ENCODE measurements around the gene RAB30.

RAB30 gene

DNA sequence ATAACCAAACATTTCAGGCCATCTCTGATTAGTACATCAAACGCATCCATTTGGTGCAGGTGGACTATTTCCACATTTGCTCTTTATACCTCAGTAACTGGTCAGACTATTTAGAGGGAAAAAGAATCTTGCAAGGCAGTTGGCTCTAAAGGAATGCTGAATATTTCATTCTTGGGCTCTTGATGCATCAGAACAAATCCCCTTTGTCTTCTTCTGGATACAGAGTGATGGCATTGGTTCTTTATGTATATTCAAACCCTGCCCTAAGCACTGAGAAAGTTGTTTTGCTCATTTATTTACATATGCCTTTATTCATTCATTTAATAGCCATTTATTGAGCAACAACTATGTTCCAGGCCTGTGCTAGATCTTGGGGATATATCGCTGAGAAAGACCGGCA lies 31.1 kb upstream of the RAB30 start:
- Histone ChIP-seq H3K4me3 (replicated peaks; ENCODE audit: insufficient read depth, low read length) (no peak overlapping the region), H3K27ac (replicated peaks) (no peak overlapping the region), H3K27me3 (ENCODE audit: insufficient read depth, poor library complexity, severe bottlenecking) (no peaks in the 10 kb centered on the region)
- TF ChIP-seq, protein P1, sequence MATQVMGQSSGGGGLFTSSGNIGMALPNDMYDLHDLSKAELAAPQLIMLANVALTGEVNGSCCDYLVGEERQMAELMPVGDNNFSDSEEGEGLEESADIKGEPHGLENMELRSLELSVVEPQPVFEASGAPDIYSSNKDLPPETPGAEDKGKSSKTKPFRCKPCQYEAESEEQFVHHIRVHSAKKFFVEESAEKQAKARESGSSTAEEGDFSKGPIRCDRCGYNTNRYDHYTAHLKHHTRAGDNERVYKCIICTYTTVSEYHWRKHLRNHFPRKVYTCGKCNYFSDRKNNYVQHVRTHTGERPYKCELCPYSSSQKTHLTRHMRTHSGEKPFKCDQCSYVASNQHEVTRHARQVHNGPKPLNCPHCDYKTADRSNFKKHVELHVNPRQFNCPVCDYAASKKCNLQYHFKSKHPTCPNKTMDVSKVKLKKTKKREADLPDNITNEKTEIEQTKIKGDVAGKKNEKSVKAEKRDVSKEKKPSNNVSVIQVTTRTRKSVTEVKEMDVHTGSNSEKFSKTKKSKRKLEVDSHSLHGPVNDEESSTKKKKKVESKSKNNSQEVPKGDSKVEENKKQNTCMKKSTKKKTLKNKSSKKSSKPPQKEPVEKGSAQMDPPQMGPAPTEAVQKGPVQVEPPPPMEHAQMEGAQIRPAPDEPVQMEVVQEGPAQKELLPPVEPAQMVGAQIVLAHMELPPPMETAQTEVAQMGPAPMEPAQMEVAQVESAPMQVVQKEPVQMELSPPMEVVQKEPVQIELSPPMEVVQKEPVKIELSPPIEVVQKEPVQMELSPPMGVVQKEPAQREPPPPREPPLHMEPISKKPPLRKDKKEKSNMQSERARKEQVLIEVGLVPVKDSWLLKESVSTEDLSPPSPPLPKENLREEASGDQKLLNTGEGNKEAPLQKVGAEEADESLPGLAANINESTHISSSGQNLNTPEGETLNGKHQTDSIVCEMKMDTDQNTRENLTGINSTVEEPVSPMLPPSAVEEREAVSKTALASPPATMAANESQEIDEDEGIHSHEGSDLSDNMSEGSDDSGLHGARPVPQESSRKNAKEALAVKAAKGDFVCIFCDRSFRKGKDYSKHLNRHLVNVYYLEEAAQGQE (IDR thresholded peaks at IDR 0.05; ENCODE audit: insufficient replicate concordance, low read depth), result no peak
- TF ChIP-seq POLR2AphosphoS5 (IDR thresholded peaks at IDR 0.05; ENCODE audit: low read depth) (no peak), GABPA (IDR thresholded peaks at IDR 0.05; ENCODE audit: low read depth) (no peak), SPI1 (IDR thresholded peaks at IDR 0.05; ENCODE audit: borderline replicate concordance, low read depth) (no peak)
- TF ChIP-seq, protein P2, sequence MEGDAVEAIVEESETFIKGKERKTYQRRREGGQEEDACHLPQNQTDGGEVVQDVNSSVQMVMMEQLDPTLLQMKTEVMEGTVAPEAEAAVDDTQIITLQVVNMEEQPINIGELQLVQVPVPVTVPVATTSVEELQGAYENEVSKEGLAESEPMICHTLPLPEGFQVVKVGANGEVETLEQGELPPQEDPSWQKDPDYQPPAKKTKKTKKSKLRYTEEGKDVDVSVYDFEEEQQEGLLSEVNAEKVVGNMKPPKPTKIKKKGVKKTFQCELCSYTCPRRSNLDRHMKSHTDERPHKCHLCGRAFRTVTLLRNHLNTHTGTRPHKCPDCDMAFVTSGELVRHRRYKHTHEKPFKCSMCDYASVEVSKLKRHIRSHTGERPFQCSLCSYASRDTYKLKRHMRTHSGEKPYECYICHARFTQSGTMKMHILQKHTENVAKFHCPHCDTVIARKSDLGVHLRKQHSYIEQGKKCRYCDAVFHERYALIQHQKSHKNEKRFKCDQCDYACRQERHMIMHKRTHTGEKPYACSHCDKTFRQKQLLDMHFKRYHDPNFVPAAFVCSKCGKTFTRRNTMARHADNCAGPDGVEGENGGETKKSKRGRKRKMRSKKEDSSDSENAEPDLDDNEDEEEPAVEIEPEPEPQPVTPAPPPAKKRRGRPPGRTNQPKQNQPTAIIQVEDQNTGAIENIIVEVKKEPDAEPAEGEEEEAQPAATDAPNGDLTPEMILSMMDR (IDR thresholded peaks at IDR 0.05; ENCODE audit: insufficient read depth, low read length), result no peak
- DNase-seq (ENCODE audit: low read depth in 1 of 2, low spot score in 1 of 2), result no peak

DNA sequence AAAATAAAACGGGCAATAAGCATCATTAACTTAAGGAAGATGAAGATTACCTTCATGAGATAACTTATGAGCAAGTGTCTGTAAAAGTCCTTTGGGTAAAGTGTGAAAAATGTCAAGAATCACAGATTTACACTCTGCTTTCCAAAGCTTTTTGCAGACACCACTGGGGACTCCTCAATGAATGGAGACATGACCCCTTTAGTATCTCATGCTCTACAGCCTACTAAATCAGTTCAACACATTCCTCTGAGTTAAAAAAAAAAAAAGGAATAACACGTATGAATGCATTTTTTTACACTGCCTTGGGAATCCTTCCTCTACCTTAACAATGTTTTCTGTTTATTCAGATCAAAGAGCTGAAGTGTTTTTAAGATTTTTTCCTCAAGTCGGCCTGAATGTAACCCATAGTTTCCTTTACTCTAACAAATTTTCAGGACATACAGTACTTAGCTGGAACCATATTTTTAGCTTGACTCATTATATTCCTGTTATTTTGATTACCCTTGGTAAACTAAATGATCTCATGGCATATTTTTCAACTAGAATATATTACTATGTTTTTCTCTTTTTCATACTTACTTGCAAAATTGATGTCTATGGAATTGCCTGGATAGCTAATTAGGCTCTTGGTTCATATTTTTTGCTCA lies 25.9 kb upstream of the RAB30 start:
- H3K4me3 ChIP-seq (replicated peaks; ENCODE audit: insufficient read depth, low read length), result no peak overlapping the region
- TF ChIP-seq, protein P2 (IDR thresholded peaks at IDR 0.05; ENCODE audit: insufficient read depth, low read length), result no peak
- no peaks in the 10 kb centered on the region for H3K27me3 ChIP-seq (ENCODE audit: insufficient read depth, poor library complexity, severe bottlenecking)
- H3K27ac ChIP-seq (replicated peaks), result no peak overlapping the region
- DNase-seq (ENCODE audit: low read depth in 1 of 2, low spot score in 1 of 2), result no peak

DNA sequence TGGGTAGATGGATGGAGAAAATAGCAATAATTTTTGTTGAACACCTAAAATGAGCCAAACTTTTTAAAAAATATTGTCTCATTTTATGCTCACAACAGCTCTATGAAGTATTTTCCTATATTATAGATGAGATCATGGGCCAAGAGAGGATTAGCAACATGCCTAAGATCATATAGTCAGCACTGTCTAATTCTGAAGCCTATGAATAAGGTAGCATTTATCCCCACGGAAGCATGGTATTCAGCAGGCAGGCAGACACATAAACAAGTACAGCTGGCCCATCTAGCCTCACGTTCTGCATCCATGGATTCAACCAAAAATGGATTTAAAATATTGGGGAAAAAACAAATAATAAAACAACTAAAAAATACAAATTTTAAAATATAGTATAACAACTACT lies 21.9 kb upstream of the RAB30 start:
- Histone ChIP-seq H3K4me3 (replicated peaks; ENCODE audit: insufficient read depth, low read length) (no peak overlapping the region), H3K27me3 (ENCODE audit: insufficient read depth, poor library complexity, severe bottlenecking) (no peaks in the 10 kb centered on the region), H3K27ac (replicated peaks) (no peak overlapping the region)
- DNase-seq (ENCODE audit: low read depth in 1 of 2, low spot score in 1 of 2), result no peak
- TF ChIP-seq, protein P1 (IDR thresholded peaks at IDR 0.05; ENCODE audit: insufficient replicate concordance, low read depth), result no peak
- TF ChIP-seq POLR2AphosphoS5 (IDR thresholded peaks at IDR 0.05; ENCODE audit: low read depth) (no peak), GABPA (IDR thresholded peaks at IDR 0.05; ENCODE audit: low read depth) (no peak), SPI1 (IDR thresholded peaks at IDR 0.05; ENCODE audit: borderline replicate concordance, low read depth) (no peak)
- TF ChIP-seq, protein P2 (IDR thresholded peaks at IDR 0.05; ENCODE audit: insufficient read depth, low read length), result no peak
